Bone marrow (tissue), 2 donors: ENCODE results near the gene FHAD1.
A peak's percentile ranks its signal among the peaks of the same experiment; 100 is the strongest.

Experiments used
- DNase-seq, 2 donors: peaks; one replicate each; lab custom pipeline; 2025; lab: John Stamatoyannopoulos, UW

The FHAD1 gene

GRCh38 chr1:15248216-15248615, 1.2 kb downstream of the FHAD1 start:
- no peak for DNase-seq

GRCh38 chr1:15249081-15249480, 2.1 kb downstream of the FHAD1 start:
- no peak for DNase-seq

GRCh38 chr1:15251857-15252835, 5.1 kb downstream of the FHAD1 start:
- DNase-seq = no peak

- DNase-seq = no peak
These were observed 7.5 kb downstream of the FHAD1 start for GRCh38 chr1:15254559-15254958.

GRCh38 chr1:15255582-15256149, 8.6 kb downstream of the FHAD1 start:
- no peak for DNase-seq

- no peak for DNase-seq
These were observed 9.6 kb downstream of the FHAD1 start for GRCh38 chr1:15256584-15256983.

- no peak for DNase-seq
These were observed 10.3 kb downstream of the FHAD1 start for GRCh38 chr1:15257309-15257708.

GRCh38 chr1:15258833-15259621, 12.0 kb downstream of the FHAD1 start:
- no peak for DNase-seq

GRCh38 chr1:15259622-15260007, 12.6 kb downstream of the FHAD1 start:
- no peak for DNase-seq

GRCh38 chr1:15260418-15261154, 13.6 kb downstream of the FHAD1 start:
- no peak for DNase-seq

- peak; percentile 49 to 85 for DNase-seq
These were observed 14.4 kb downstream of the FHAD1 start for GRCh38 chr1:15261155-15262002.

GRCh38 chr1:15262003-15262377, 15.0 kb downstream of the FHAD1 start:
- no peak for DNase-seq

GRCh38 chr1:15262706-15263105, 15.7 kb downstream of the FHAD1 start:
- DNase-seq = no peak

- DNase-seq = no peak
These were observed 17.7 kb downstream of the FHAD1 start for GRCh38 chr1:15264769-15265168.

GRCh38 chr1:15271196-15271595, 24.2 kb downstream of the FHAD1 start:
- no peak for DNase-seq

- peak in 1 of 2 donors; percentile 58 for DNase-seq
These were observed 25.2 kb downstream of the FHAD1 start for GRCh38 chr1:15272009-15272781.

GRCh38 chr1:15272782-15273127, 25.7 kb downstream of the FHAD1 start:
- DNase-seq = no peak

GRCh38 chr1:15273274-15273673, 26.3 kb downstream of the FHAD1 start:
- no peak for DNase-seq

- no peak for DNase-seq
These were observed 29.1 kb downstream of the FHAD1 start for GRCh38 chr1:15275921-15276683.
